Osteoblast (primary cell): ENCODE measurements around the gene KBTBD3. TPM values are rescaled to one million over a fixed set of nuclear protein-coding genes. Genes with fewer than 3 reads are reported as not detected.

ENCODE experiments used
- DNase-seq: peaks from one replicate; pipeline ENCODE4 v3.0.0; 2011; ENCODE audit warnings: low spot score, mixed read lengths; ENCODE audit not compliant: insufficient read length; ENCODE audit errors: missing footprints
- H2AFZ ChIP-seq: 2 replicates; pipeline ENCODE4 v1.6.0; 2011; ENCODE audit warnings: mild to moderate bottlenecking, low read length
- H3K27ac ChIP-seq: 2 replicates; pipeline ENCODE4 v1.5.1; 2011; ENCODE audit warnings: mild to moderate bottlenecking, low read depth, low read length, moderate library complexity
- H3K27me3 ChIP-seq: 2 replicates; pipeline ENCODE4 v1.6.0; 2012; ENCODE audit warnings: mild to moderate bottlenecking, control low read depth, inconsistent platforms, low read length, moderate library complexity; ENCODE audit not compliant: insufficient read depth
- H3K36me3 ChIP-seq: 2 replicates; pipeline ENCODE4 v1.5.1; 2011; ENCODE audit warnings: mild to moderate bottlenecking, low read length, control low read depth, moderate library complexity; ENCODE audit not compliant: insufficient read depth
- H3K4me1 ChIP-seq: 2 replicates; pipeline ENCODE4 v1.5.1; 2011; ENCODE audit warnings: mild to moderate bottlenecking, low read length, control low read depth, moderate library complexity; ENCODE audit not compliant: insufficient read depth
- H3K4me2 ChIP-seq: 2 replicates; pipeline ENCODE4 v1.6.0; 2011; ENCODE audit warnings: mild to moderate bottlenecking, low read length; ENCODE audit not compliant: insufficient read depth
- H3K4me3 ChIP-seq: fragments of 200-600 bp; sonication (generic); 3 replicates; pipeline ENCODE4 v1.5.1; 2012; ENCODE audit warnings: mild to moderate bottlenecking, low read length, inconsistent platforms; ENCODE audit not compliant: insufficient read depth
- H3K79me2 ChIP-seq: 2 replicates; pipeline ENCODE4 v1.6.0; 2012; ENCODE audit warnings: mild to moderate bottlenecking, low read length, control low read depth, inconsistent platforms; ENCODE audit not compliant: insufficient read depth
- H3K9me3 ChIP-seq: 2 replicates; pipeline ENCODE4 v1.5.1; 2011; ENCODE audit warnings: low read depth, low read length, control low read depth
- H4K20me1 ChIP-seq: 2 replicates; pipeline ENCODE4 v1.6.0; 2012; ENCODE audit warnings: mild to moderate bottlenecking, low read length, control low read depth; ENCODE audit not compliant: insufficient read depth
- CTCF ChIP-seq: IDR thresholded peaks from 2 replicates; pipeline ENCODE4 v1.5.1; 2011; ENCODE audit warnings: mild to moderate bottlenecking, low read depth, low read length, moderate library complexity; ENCODE audit errors: extremely low read depth
- total RNA-seq: library from RNA; depleted of rRNA; stranded (reverse); fragments of >200 nt; gene quantifications from 2 replicates; pipeline ENCODE4 v1.2.3, GENCODE V29; 2012

The KBTBD3 gene
- 3.8 and 4.3 TPM in 2 replicates for total RNA-seq

- peak within 1 kb of the TSS; percentile 97 for H3K4me2 ChIP-seq
- TF ChIP-seq CTCF = peak; percentile 40
- H4K20me1 ChIP-seq = no peaks in the 10 kb centered on the region
- H2AFZ ChIP-seq = peak within 1 kb of the TSS; percentile 100
- DNase-seq = peak; percentile 93
- peaks cover 16% of the 10 kb centered on the region for H3K36me3 ChIP-seq
- peaks cover 44% of the 10 kb centered on the region for H3K79me2 ChIP-seq
- peak within 1 kb of the TSS; percentile 96 for H3K27ac ChIP-seq
- H3K4me3 ChIP-seq = peak within 1 kb of the TSS; percentile 98
- peaks cover 15% of the 10 kb centered on the region for H3K4me1 ChIP-seq
- no peaks in the 10 kb centered on the region for H3K27me3 ChIP-seq
- H3K9me3 ChIP-seq = no peaks in the 10 kb centered on the region
These were observed at the start of gene KBTBD3 for GRCh38 chr11:106076919-106077608. TSS of gene KBTBD3 (minus strand) at chr11:106077347. CDS start at chr11:106059097, 18,250 bp downstream.

- no peak overlapping the region for H3K4me3 ChIP-seq
- H2AFZ ChIP-seq = no peak overlapping the region
- H3K79me2 ChIP-seq = no peaks in the 10 kb centered on the region
- no peaks in the 10 kb centered on the region for H3K27me3 ChIP-seq
- H3K4me1 ChIP-seq = no peaks in the 10 kb centered on the region
- no peaks in the 10 kb centered on the region for H4K20me1 ChIP-seq
- no peak for DNase-seq
- no peak overlapping the region for H3K27ac ChIP-seq
- TF ChIP-seq CTCF = no peak
- H3K4me2 ChIP-seq = no peak overlapping the region
- no peaks in the 10 kb centered on the region for H3K36me3 ChIP-seq
- H3K9me3 ChIP-seq = no peaks in the 10 kb centered on the region
These were observed 44.6 kb upstream of the KBTBD3 start for GRCh38 chr11:106121570-106122320.

- no peaks in the 10 kb centered on the region for H3K36me3 ChIP-seq
- no peak overlapping the region for H2AFZ ChIP-seq
- H4K20me1 ChIP-seq = no peaks in the 10 kb centered on the region
- H3K79me2 ChIP-seq = no peaks in the 10 kb centered on the region
- DNase-seq = no peak
- H3K9me3 ChIP-seq = no peaks in the 10 kb centered on the region
- no peak overlapping the region for H3K4me2 ChIP-seq
- no peaks in the 10 kb centered on the region for H3K4me1 ChIP-seq
- no peak for TF ChIP-seq CTCF
- H3K27me3 ChIP-seq = no peaks in the 10 kb centered on the region
- no peak overlapping the region for H3K27ac ChIP-seq
- no peak overlapping the region for H3K4me3 ChIP-seq
These were observed 28.8 kb upstream of the KBTBD3 start for GRCh38 chr11:106105986-106106385.

GRCh38 chr11:106101819-106102218, 24.7 kb upstream of the KBTBD3 start:
- Histone ChIP-seq H3K4me1 (no peaks in the 10 kb centered on the region), H3K4me2 (no peak overlapping the region), H3K9me3 (no peaks in the 10 kb centered on the region), H2AFZ (no peak overlapping the region), H3K27ac (no peak overlapping the region), H3K27me3 (no peaks in the 10 kb centered on the region), H4K20me1 (no peaks in the 10 kb centered on the region), H3K36me3 (peaks cover 9% of the 10 kb centered on the region), H3K4me3 (no peak overlapping the region), H3K79me2 (no peaks in the 10 kb centered on the region)
- no peak for TF ChIP-seq CTCF
- no peak for DNase-seq
